WTC11 (cell line): ENCODE measurements around the gene MST1R. TPM values are rescaled to one million over a fixed set of nuclear protein-coding genes. Genes with fewer than 3 reads are reported as not detected.

Experiments used
- ATAC-seq: fragments of 200-7000 bp; cut with Tn5 transposase; 2 replicates; pipeline ENCODE4 v1.10.0; 2021; ENCODE audit warnings: mild to moderate bottlenecking, moderate library complexity
- CTCF ChIA-PET: fragments of 300-600 bp; sonication (Branson Sonifier 250); formaldehyde crosslinking; loops from one replicate; lab custom pipeline; 2021; ENCODE audit warnings: antibody characterized with exemption; lab: Charles Lee
- POLR2A ChIA-PET: fragments of 350-600 bp; sonication (Branson Sonifier 250); formaldehyde crosslinking; loops from one replicate; lab custom pipeline; 2021; ENCODE audit warnings: antibody characterized with exemption; lab: Charles Lee
- DNase-seq: peaks from one replicate; pipeline ENCODE4 v3.0.0; 2021; ENCODE audit warnings: low spot score
- H3K27ac Mint-ChIP-seq: 2 replicates; pipeline ENCODE4 v1.8.0; 2021; ENCODE audit warnings: mixed read lengths
- H3K27me3 Mint-ChIP-seq: 2 replicates; pipeline ENCODE4 v1.8.0; 2021; ENCODE audit warnings: low read depth, mild to moderate bottlenecking, moderate library complexity, mixed read lengths
- H3K36me3 Mint-ChIP-seq: 2 replicates; pipeline ENCODE4 v1.8.0; 2021; ENCODE audit warnings: mixed read lengths
- H3K4me1 Mint-ChIP-seq: 2 replicates; pipeline ENCODE4 v1.8.0; 2022; ENCODE audit warnings: mixed read lengths
- H3K4me3 Mint-ChIP-seq: 2 replicates; pipeline ENCODE4 v1.8.0; 2021; ENCODE audit warnings: mild to moderate bottlenecking, moderate library complexity, mixed read lengths
- H3K9me3 Mint-ChIP-seq: 2 replicates; pipeline ENCODE4 v1.8.0; 2021; ENCODE audit warnings: mixed read lengths
- ATF3 ChIP-seq: sonication (generic); formaldehyde crosslinking; conservative IDR thresholded peaks from 2 replicates; pipeline ENCODE4 v1.8.1; 2022; ENCODE audit warnings: mild to moderate bottlenecking, missing genetic modification reagents
- ATF6 ChIP-seq: sonication (generic); formaldehyde crosslinking; IDR thresholded peaks from 2 replicates; pipeline ENCODE4 v1.8.1; 2023; ENCODE audit warnings: mild to moderate bottlenecking, missing genetic modification reagents
- ERG ChIP-seq: fragments of 250-450 bp; sonication (Bioruptor Pico); IDR thresholded peaks from 2 replicates; pipeline ENCODE4 v1.8.0; 2021; ENCODE audit warnings: mild to moderate bottlenecking
- IRF1 ChIP-seq: sonication (generic); formaldehyde crosslinking; IDR thresholded peaks from 2 replicates; pipeline ENCODE4 v1.8.0; 2023; ENCODE audit warnings: missing genetic modification reagents
- IRF2 ChIP-seq: sonication (generic); formaldehyde crosslinking; IDR thresholded peaks from 2 replicates; pipeline ENCODE4 v1.8.0; 2022; ENCODE audit warnings: low read depth, missing genetic modification reagents, borderline replicate concordance
- KAT7 ChIP-seq: sonication (generic); formaldehyde crosslinking; IDR thresholded peaks from 2 replicates; pipeline ENCODE4 v1.8.1; 2023; ENCODE audit warnings: missing genetic modification reagents, mild to moderate bottlenecking, borderline replicate concordance
- MXD4 ChIP-seq: fragments of 250-450 bp; sonication (Bioruptor Pico); IDR thresholded peaks from 2 replicates; pipeline ENCODE4 v1.8.0; 2021; ENCODE audit warnings: mild to moderate bottlenecking, moderate library complexity, borderline replicate concordance
- NR1H2 ChIP-seq: sonication (generic); formaldehyde crosslinking; IDR thresholded peaks from 2 replicates; pipeline ENCODE4 v1.9.0; 2021; ENCODE audit warnings: mild to moderate bottlenecking, moderate library complexity, missing genetic modification reagents
- OVOL2 ChIP-seq: fragments of 250-450 bp; sonication (Bioruptor Pico); IDR thresholded peaks from 2 replicates; pipeline ENCODE4 v1.9.0; 2021; ENCODE audit warnings: mild to moderate bottlenecking, borderline replicate concordance
- PRRX2 ChIP-seq: fragments of 250-450 bp; sonication (Bioruptor Pico); IDR thresholded peaks from 2 replicates; pipeline ENCODE4 v1.8.0; 2021; ENCODE audit warnings: mild to moderate bottlenecking
- SOX15 ChIP-seq: fragments of 250-450 bp; sonication (Bioruptor Pico); IDR thresholded peaks from 2 replicates; pipeline ENCODE4 v1.9.0; 2021; ENCODE audit warnings: mild to moderate bottlenecking
- TEAD1 ChIP-seq: sonication (generic); formaldehyde crosslinking; IDR thresholded peaks from 2 replicates; pipeline ENCODE4 v1.8.0; 2022; ENCODE audit warnings: mild to moderate bottlenecking, missing genetic modification reagents
- TEAD4 ChIP-seq: sonication (generic); formaldehyde crosslinking; IDR thresholded peaks from 2 replicates; pipeline ENCODE4 v1.8.0; 2022; ENCODE audit warnings: mild to moderate bottlenecking, missing genetic modification reagents
- USF2 ChIP-seq: sonication (generic); formaldehyde crosslinking; IDR thresholded peaks from 2 replicates; pipeline ENCODE4 v1.8.1; 2023; ENCODE audit warnings: mild to moderate bottlenecking, missing genetic modification reagents, moderate library complexity
- ZNF219 ChIP-seq: sonication (generic); formaldehyde crosslinking; IDR thresholded peaks from 2 replicates; pipeline ENCODE4 v1.8.0; 2023; ENCODE audit warnings: missing genetic modification reagents, mild to moderate bottlenecking, borderline replicate concordance
- ZNF281 ChIP-seq: sonication (generic); formaldehyde crosslinking; IDR thresholded peaks from 2 replicates; pipeline ENCODE4 v1.8.0; 2023; ENCODE audit warnings: mild to moderate bottlenecking, missing genetic modification reagents
- total RNA-seq: library from RNA; stranded (reverse); gene quantifications from 3 replicates; pipeline ENCODE4 v1.2.3, GENCODE V29; 2021
- TF ChIP-seq, protein P1 (sequence below): sonication (generic); formaldehyde crosslinking; IDR thresholded peaks from 2 replicates; pipeline ENCODE4 v1.8.0; 2022; ENCODE audit warnings: mild to moderate bottlenecking, missing genetic modification reagents
- TF ChIP-seq, protein P2 (sequence below): sonication (generic); formaldehyde crosslinking; IDR thresholded peaks from 2 replicates; pipeline ENCODE4 v1.8.1; 2022; ENCODE audit warnings: low read depth, mild to moderate bottlenecking, moderate library complexity, missing genetic modification reagents, borderline replicate concordance
- TF ChIP-seq, protein P3 (sequence below): sonication (generic); formaldehyde crosslinking; IDR thresholded peaks from 2 replicates; pipeline ENCODE4 v1.8.1; 2023; ENCODE audit warnings: mild to moderate bottlenecking, missing genetic modification reagents, borderline replicate concordance

Gene MST1R
- total RNA-seq, 1 experiment from 2014 or later, result 6.2 TPM

DNA sequence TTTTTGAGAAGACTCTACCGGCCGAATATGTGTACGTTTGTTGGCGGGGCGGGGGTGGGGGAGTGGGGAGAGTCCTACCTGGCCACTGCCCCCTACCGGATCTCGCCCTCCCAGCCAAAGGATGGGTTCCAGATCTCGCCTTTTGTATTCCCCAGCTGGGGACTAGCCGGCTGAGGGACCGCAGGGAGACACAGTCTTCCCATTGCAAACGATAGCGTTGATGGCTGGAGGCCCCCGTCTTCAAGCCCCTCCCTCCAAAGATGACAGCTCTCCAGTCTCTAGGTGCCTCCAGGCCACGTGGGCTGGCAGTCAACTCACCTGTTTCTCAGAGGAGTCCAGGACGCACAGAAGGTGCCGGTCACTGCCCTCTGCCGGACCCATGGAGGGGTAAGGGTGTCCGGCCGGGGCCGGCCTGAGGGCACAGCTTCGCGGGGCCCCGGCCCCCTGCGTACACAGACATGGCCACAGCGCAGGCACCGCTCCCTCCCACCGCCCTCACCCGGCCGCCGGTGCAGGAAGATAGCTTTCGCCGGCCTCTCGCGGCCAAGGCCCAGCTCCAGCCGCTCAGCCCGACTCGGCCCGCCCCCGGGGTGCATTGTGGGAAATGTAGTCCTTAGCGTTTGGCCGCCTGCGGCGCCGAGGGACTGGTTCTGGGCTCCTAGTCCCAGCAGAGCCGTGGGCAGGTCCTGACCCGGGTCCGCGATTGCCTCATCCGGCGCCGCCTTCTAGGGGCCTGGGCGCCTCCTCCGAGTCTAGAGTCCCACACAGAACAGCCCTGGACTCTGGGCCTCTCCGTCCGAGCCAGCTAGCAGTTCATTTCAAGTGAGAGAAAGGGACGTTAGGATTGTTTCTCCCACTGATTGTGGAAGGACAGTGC lies 25.9 kb upstream of the MST1R start, which contains the start of gene MON1A (continued):
- TF ChIP-seq IRF2 (no peak), PRRX2 (no peak), IRF1 (CRISPR knock-in tag) (no peak), ATF3 (no peak), OVOL2 (no peak), NR1H2 (no peak), ZNF281 (no peak), TEAD4 (CRISPR knock-in tag) (no peak), KAT7 (0 out of 2 replicates have a peak, but pooled peaks have one; percentile 48), MXD4 (CRISPR knock-in tag) (no peak), SOX15 (no peak)
- TF ChIP-seq, protein P1, sequence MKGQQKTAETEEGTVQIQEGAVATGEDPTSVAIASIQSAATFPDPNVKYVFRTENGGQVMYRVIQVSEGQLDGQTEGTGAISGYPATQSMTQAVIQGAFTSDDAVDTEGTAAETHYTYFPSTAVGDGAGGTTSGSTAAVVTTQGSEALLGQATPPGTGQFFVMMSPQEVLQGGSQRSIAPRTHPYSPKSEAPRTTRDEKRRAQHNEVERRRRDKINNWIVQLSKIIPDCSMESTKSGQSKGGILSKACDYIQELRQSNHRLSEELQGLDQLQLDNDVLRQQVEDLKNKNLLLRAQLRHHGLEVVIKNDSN, result peak; percentile 88

- Mint-ChIP-seq H3K4me3 (peak overlapping the region; percentile 90), H3K9me3 (no peaks in the 10 kb centered on the region), H3K4me1 (peaks cover 25% of the 10 kb centered on the region), H3K36me3 (no peaks in the 10 kb centered on the region), H3K27ac (no peak overlapping the region), H3K27me3 (no peaks in the 10 kb centered on the region)
- POLR2A ChIA-PET, result interaction anchor here (0.5 to 2.6 kb wide), 4 partner anchors 12 to 170 kb away, joined by 3 to 31 read pairs (median 11); partner anchors contain the start of gene RBM6
- CTCF ChIA-PET, result interaction anchor here (0.6 to 3.3 kb wide), 16 partner anchors 8 to 170 kb away, joined by 3 to 88 read pairs (median 5); partner anchors contain the start of gene RBM6
- ATAC-seq (no peak), DNase-seq (no peak)
- TF ChIP-seq USF2 (CRISPR knock-in tag) (no peak), ERG (no peak), SOX15 (no peak), ZNF219 (CRISPR knock-in tag) (no peak), IRF1 (CRISPR knock-in tag) (no peak), TEAD1 (CRISPR knock-in tag) (no peak), ATF6 (CRISPR knock-in tag) (no peak)
- TF ChIP-seq, protein P2, sequence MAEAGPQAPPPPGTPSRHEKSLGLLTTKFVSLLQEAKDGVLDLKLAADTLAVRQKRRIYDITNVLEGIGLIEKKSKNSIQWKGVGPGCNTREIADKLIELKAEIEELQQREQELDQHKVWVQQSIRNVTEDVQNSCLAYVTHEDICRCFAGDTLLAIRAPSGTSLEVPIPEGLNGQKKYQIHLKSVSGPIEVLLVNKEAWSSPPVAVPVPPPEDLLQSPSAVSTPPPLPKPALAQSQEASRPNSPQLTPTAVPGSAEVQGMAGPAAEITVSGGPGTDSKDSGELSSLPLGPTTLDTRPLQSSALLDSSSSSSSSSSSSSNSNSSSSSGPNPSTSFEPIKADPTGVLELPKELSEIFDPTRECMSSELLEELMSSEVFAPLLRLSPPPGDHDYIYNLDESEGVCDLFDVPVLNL (CRISPR knock-in tag), result no peak
- TF ChIP-seq, protein P3, sequence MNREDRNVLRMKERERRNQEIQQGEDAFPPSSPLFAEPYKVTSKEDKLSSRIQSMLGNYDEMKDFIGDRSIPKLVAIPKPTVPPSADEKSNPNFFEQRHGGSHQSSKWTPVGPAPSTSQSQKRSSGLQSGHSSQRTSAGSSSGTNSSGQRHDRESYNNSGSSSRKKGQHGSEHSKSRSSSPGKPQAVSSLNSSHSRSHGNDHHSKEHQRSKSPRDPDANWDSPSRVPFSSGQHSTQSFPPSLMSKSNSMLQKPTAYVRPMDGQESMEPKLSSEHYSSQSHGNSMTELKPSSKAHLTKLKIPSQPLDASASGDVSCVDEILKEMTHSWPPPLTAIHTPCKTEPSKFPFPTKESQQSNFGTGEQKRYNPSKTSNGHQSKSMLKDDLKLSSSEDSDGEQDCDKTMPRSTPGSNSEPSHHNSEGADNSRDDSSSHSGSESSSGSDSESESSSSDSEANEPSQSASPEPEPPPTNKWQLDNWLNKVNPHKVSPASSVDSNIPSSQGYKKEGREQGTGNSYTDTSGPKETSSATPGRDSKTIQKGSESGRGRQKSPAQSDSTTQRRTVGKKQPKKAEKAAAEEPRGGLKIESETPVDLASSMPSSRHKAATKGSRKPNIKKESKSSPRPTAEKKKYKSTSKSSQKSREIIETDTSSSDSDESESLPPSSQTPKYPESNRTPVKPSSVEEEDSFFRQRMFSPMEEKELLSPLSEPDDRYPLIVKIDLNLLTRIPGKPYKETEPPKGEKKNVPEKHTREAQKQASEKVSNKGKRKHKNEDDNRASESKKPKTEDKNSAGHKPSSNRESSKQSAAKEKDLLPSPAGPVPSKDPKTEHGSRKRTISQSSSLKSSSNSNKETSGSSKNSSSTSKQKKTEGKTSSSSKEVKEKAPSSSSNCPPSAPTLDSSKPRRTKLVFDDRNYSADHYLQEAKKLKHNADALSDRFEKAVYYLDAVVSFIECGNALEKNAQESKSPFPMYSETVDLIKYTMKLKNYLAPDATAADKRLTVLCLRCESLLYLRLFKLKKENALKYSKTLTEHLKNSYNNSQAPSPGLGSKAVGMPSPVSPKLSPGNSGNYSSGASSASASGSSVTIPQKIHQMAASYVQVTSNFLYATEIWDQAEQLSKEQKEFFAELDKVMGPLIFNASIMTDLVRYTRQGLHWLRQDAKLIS, result no peak
These were observed 24.9 kb upstream of the MST1R start for GRCh38 chr3:49928481-49929017.
